Ishikawa (cell line): ENCODE measurements around the gene PCDH9.

Source experiments
- CEBPB ChIP-seq: IDR thresholded peaks from 2 replicates; pipeline ENCODE4 v1.6.1; 2012
- CREB1 ChIP-seq: IDR thresholded peaks from 2 replicates; pipeline ENCODE4 v1.6.1; 2012; ENCODE audit warnings: low read depth
- EP300 ChIP-seq: IDR thresholded peaks from 2 replicates; pipeline ENCODE4 v1.6.1; 2012; ENCODE audit warnings: borderline replicate concordance
- FOXM1 ChIP-seq: IDR thresholded peaks from 2 replicates; pipeline ENCODE4 v1.6.1; 2012; ENCODE audit warnings: low read depth, borderline replicate concordance
- RAD21 ChIP-seq: IDR thresholded peaks from 2 replicates; pipeline ENCODE4 v1.6.1; 2012; ENCODE audit warnings: low read depth
- REST ChIP-seq: IDR thresholded peaks from 2 replicates; pipeline ENCODE4 v1.6.1; 2012; ENCODE audit warnings: low read depth, mild to moderate bottlenecking
- TAF1 ChIP-seq: IDR thresholded peaks from 2 replicates; pipeline ENCODE4 v1.6.1; 2012; ENCODE audit warnings: low read depth, mild to moderate bottlenecking
- TCF12 ChIP-seq: IDR thresholded peaks from 2 replicates; pipeline ENCODE4 v1.6.1; 2012; ENCODE audit warnings: low read depth
- TEAD4 ChIP-seq: IDR thresholded peaks from 2 replicates; pipeline ENCODE4 v1.6.1; 2012
- YY1 ChIP-seq: IDR thresholded peaks from 2 replicates; pipeline ENCODE4 v1.6.1; 2012; ENCODE audit warnings: low read depth
- ZBTB7A ChIP-seq: IDR thresholded peaks from 2 replicates; pipeline ENCODE4 v1.6.1; 2012; ENCODE audit warnings: low read depth

DNA sequence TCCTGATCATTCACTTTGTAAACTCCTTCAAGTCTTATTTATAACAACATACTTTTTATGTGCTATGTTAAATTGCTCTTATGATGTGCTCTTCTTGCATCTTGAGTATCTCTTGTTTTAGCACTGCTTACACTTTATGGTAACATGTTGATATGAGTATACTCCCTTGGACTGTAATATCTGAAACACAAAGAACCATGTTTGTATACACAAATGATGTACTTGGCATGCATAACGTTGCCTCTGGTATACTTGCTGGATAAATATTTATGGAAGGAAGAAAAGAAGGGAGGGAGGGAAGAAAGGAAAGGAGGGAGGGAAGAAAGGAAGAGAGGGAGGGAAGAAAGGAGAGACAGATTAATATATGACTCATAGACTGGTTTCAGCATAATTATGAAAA is 333.2 kb downstream of the PCDH9 start:
- TF ChIP-seq YY1 (no peak), EP300 (no peak), TEAD4 (no peak), RAD21 (no peak), TCF12 (no peak), FOXM1 (no peak), REST (no peak), CREB1 (no peak), CEBPB (no peak), ZBTB7A (no peak), TAF1 (no peak)
